D721Med (cell line): ENCODE data around the gene GPR176.

Source experiments
- DNase-seq: peaks from one replicate; pipeline ENCODE4 v3.0.0; 2011; ENCODE audit warnings: low spot score; ENCODE audit not compliant: insufficient read length
- FAIRE-seq: peaks from 2 replicates; lab custom pipeline; 2011; peaks lifted over from hg19 to GRCh38; lab: Jason Lieb, UNC
- CTCF ChIP-seq: IDR thresholded peaks from 2 replicates; pipeline ENCODE4 v1.5.1; 2012; ENCODE audit warnings: mild to moderate bottlenecking, control low read depth; ENCODE audit not compliant: insufficient read depth; ENCODE audit errors: missing control alignments

The GPR176 gene

GRCh38 chr15:39788108-39788507 lies 132.0 kb downstream of the GPR176 start:
- no peak for FAIRE-seq
- TF ChIP-seq CTCF, result no peak
- no peak for DNase-seq

- no peak for TF ChIP-seq CTCF
- no peak for FAIRE-seq
- no peak for DNase-seq
These were observed 132.6 kb downstream of the GPR176 start for GRCh38 chr15:39787479-39787878.

- DNase-seq (no peak), FAIRE-seq (no peak)
- peak; percentile 57 for TF ChIP-seq CTCF
These were observed 133.5 kb downstream of the GPR176 start for GRCh38 chr15:39786447-39787056.

- no peak for TF ChIP-seq CTCF
- FAIRE-seq, result no peak
- no peak for DNase-seq
These were observed 134.2 kb downstream of the GPR176 start for GRCh38 chr15:39785841-39786240.

GRCh38 chr15:39785139-39785538 lies 134.9 kb downstream of the GPR176 start:
- TF ChIP-seq CTCF, result no peak
- no peak for FAIRE-seq
- DNase-seq, result no peak

GRCh38 chr15:39784638-39785037 lies 135.4 kb downstream of the GPR176 start:
- no peak for TF ChIP-seq CTCF
- no peak for DNase-seq
- no peak for FAIRE-seq

GRCh38 chr15:39784125-39784524 lies 135.9 kb downstream of the GPR176 start:
- FAIRE-seq (no peak), DNase-seq (no peak)
- no peak for TF ChIP-seq CTCF
